Hindlimb muscle (tissue), 1 donor: ENCODE data around the gene FRK. TPM values are rescaled to one million over a fixed set of nuclear protein-coding genes. Genes with fewer than 3 reads are reported as not detected.
"Not testable (repeated sequence)": the region's sequence is repeated elsewhere in the genome, so short reads cannot be mapped to it uniquely, and the experiment has no call there.

Experiments
- DNase-seq: peaks from one replicate; pipeline ENCODE4 v3.0.0-alpha.2; 2013
- polyA plus RNA-seq: library from polyadenylated mRNA; unstranded; fragments of 120-200 nt; gene quantifications from one replicate; pipeline ENCODE4 v1.2.1, GENCODE V29; 2013; ENCODE audit not compliant: insufficient read length

The FRK gene
- polyA plus RNA-seq, result 0.32 TPM

GRCh38 chr6:116060572-116061283, at the start of gene FRK:
Gene FRK, minus strand, starts transcription at chr6:116060891. Its CDS starts 580 bp downstream, at chr6:116060311.
- DNase-seq, result peak; percentile 29

GRCh38 chr6:116108836-116109235, 48.1 kb upstream of the FRK start:
- no peak for DNase-seq

GRCh38 chr6:116106146-116106545, 45.5 kb upstream of the FRK start:
- no peak for DNase-seq

GRCh38 chr6:116105247-116105646, 44.6 kb upstream of the FRK start:
- DNase-seq, result no peak

- DNase-seq, result no peak
These were observed 43.9 kb upstream of the FRK start for GRCh38 chr6:116104636-116105035.

- DNase-seq, result no peak
These were observed 42.2 kb upstream of the FRK start for GRCh38 chr6:116102873-116103272.

GRCh38 chr6:116101790-116102189, 41.1 kb upstream of the FRK start:
- no peak for DNase-seq

- no peak for DNase-seq
These were observed 40.6 kb upstream of the FRK start for GRCh38 chr6:116101302-116101718.

- DNase-seq, result peak; percentile 84
These were observed 40.0 kb upstream of the FRK start, which contains the start of gene NT5DC1 for GRCh38 chr6:116100419-116101301. Gene NT5DC1, plus strand, starts transcription at chr6:116100853. Its CDS starts 78 bp downstream, at chr6:116100931.

- DNase-seq, result no peak
These were observed 38.3 kb upstream of the FRK start for GRCh38 chr6:116099036-116099435.

- no peak for DNase-seq
These were observed 36.5 kb upstream of the FRK start for GRCh38 chr6:116096979-116097816.

GRCh38 chr6:116096048-116096759, 35.5 kb upstream of the FRK start:
- not testable (repeated sequence) for DNase-seq

GRCh38 chr6:116094041-116094440, 33.4 kb upstream of the FRK start:
- DNase-seq, result no peak

- DNase-seq, result no peak
These were observed 29.6 kb upstream of the FRK start for GRCh38 chr6:116090251-116090650.

- DNase-seq, result no peak
These were observed 28.3 kb upstream of the FRK start for GRCh38 chr6:116088946-116089345.

GRCh38 chr6:116087437-116088027, 26.8 kb upstream of the FRK start:
- DNase-seq, result no peak

- DNase-seq, result no peak
These were observed 23.6 kb upstream of the FRK start for GRCh38 chr6:116084284-116084683.

- DNase-seq, result no peak
These were observed 22.4 kb upstream of the FRK start for GRCh38 chr6:116083052-116083451.

GRCh38 chr6:116078945-116079344, 18.3 kb upstream of the FRK start:
- no peak for DNase-seq

- no peak for DNase-seq
These were observed 17.8 kb upstream of the FRK start for GRCh38 chr6:116078522-116078921.

- DNase-seq, result no peak
These were observed 14.2 kb upstream of the FRK start for GRCh38 chr6:116074732-116075390.
